HG03108 (cell line): ENCODE results near the gene MACROH2A2.
"Not testable (repeated sequence)": the region's sequence is repeated elsewhere in the genome, so short reads cannot be mapped to it uniquely, and the experiment has no call there.

Experiments used
- ATAC-seq: cut with Tn5 transposase; IDR thresholded peaks from one replicate; pipeline ENCODE4 v1.9.1; 2021; ENCODE audit warnings: moderate library complexity; ENCODE audit not compliant: unreplicated experiment

The MACROH2A2 gene

GRCh38 chr10:70052462-70053217 is at the start of gene MACROH2A2:
TSS of gene MACROH2A2 (plus strand) at chr10:70052846. CDS start at chr10:70075659, 22,813 bp downstream.
- ATAC-seq = no peak

GRCh38 chr10:70007116-70007820 is 45.4 kb upstream of the MACROH2A2 start:
- ATAC-seq = no peak

GRCh38 chr10:70031215-70031614 is 21.4 kb upstream of the MACROH2A2 start:
- ATAC-seq = no peak

- no peak for ATAC-seq
Measured at GRCh38 chr10:70032667-70033289, 19.9 kb upstream of the MACROH2A2 start.

- ATAC-seq = no peak
Measured at GRCh38 chr10:70034232-70034631, 18.4 kb upstream of the MACROH2A2 start.

DNA sequence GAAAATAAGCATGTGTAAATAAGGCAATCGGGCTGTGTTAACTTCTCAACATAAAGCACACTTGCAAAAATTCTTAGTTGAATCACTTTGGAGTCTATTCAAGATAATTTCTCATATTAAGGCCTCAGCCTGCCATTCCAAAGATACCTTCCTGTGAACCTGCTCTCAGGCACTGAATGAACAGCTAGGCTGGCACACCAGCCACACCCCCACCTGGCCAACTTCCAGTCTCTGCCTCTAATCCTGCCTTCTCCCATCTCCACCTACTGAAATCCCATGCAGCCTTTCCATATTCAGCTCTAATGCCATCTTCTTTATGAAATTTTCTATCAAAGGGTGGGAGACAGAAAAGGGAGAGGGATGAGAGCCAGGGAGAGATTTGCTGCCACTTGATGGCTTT is 17.1 kb upstream of the MACROH2A2 start:
- no peak for ATAC-seq

GRCh38 chr10:70038923-70039322 is 13.7 kb upstream of the MACROH2A2 start:
- no peak for ATAC-seq

DNA sequence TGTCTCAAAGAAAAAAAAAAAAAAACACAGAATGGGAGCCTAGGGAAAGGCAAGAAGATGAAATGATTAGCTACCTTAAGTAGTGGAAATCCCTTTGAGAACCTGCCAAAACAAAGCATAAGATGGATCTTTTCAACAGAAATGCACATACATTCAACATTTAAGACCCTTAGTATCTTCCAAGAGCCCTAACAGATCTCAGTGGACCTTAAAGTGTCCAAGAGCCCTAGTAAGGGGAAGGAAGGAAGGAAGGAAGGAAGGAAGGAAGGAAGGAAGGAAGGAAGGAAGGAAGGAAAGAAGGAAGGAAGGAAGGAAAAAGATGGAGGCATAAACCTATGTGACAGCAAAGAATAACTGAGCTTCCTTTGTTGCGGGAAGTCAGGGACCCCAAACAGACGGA is 11.6 kb upstream of the MACROH2A2 start:
- ATAC-seq = no peak

DNA sequence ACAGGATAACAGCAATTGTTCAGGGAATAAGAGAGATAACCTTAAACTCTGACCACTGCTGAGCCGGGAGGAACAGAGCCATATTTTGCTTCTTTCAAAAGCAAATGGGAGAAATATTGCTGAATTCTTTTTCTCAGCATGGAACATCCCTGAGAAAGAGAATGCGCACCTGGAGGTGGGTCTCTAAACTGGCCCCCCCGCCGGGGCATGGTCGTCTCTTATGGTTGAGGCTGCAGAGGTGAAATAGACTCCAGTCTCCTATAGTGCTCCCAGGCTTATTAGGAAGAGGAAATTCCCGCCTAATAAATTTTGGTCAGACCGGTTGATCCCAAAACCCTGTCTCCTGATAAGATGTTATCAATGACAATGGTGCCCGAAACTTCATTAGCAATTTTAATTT is 10.9 kb upstream of the MACROH2A2 start:
- ATAC-seq = not testable (repeated sequence)

- ATAC-seq = not testable (repeated sequence)
Measured at GRCh38 chr10:70047066-70047465, 5.6 kb upstream of the MACROH2A2 start.

- no peak for ATAC-seq
Measured at GRCh38 chr10:70048030-70048723, 4.5 kb upstream of the MACROH2A2 start.

GRCh38 chr10:70051848-70052247 is 798 bp upstream of the MACROH2A2 start:
- ATAC-seq = no peak

DNA sequence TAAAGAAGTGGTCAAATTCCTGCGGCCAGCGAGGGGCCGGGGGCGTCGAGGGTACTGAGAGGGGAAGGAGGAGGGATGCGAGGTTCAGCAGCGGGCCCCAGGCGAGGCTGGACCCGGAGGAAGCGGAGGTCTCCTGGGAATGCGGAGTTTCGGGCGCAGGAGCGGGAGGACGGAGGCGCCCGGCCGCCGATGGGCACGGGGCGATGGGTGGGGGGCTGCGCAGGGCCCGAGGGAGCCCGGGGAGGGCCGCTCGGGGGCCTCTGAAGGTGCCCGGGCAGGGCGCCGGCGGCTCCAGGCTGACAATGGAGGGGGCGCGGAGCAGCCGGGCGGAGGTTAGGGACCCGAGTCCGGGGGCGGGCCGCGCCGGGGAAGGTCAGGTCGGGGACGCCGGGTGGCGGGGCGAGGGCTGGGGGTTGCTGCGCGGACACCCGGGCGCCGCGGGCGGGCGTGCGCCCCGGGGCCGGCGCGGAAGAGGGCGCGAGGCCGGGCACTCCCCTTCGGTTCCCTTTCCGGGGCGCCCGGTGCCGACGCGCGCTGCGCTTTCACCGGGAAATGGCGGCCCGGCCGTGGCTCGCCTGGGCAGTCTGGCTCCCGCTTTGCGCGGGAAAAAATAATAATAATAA is 683 bp downstream of the MACROH2A2 start:
- ATAC-seq = no peak

DNA sequence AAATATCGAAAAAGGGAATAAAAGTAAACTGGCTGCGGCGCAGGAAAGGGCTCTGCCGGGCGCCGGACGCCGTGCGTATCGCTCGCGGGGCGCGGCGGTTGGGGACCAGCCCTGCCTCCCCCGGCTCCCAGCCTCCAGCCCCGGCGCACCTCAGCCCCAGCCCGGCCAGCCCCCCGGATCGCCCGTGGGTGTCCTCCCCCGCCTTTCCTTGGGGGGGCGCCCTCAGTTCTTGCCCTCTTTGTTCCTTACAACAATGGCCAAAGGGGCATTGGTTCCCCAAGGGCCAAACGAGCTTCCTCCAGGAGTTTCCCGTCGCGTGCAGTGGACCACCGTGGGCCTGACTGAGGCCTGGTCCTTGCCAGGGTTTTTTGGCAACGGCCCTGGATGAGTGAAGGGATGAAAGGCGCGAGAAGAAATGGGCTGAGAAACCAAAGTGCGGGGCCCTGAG is 1.2 kb downstream of the MACROH2A2 start:
- ATAC-seq = no peak

DNA sequence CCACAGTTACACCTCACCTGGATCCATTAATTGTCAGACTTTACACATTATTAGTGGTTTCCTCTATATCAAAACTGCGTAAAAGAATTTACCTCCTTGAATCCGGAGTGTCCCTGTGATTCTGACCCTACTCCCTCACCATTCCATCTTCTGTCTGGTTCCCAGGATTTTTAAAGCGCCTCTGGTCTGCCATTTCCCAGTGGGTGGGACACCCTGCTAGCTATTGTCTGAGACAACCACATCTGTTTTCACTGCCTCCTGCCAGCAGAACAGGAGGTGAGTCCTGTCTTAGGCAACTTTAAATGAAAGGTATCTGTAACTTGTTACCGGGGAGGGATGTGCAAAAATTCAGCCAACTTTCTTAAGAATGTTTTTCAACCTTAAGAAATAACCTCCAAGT is 2.3 kb downstream of the MACROH2A2 start:
- ATAC-seq = no peak

- no peak for ATAC-seq
Measured at GRCh38 chr10:70055550-70055949, 2.9 kb downstream of the MACROH2A2 start.

DNA sequence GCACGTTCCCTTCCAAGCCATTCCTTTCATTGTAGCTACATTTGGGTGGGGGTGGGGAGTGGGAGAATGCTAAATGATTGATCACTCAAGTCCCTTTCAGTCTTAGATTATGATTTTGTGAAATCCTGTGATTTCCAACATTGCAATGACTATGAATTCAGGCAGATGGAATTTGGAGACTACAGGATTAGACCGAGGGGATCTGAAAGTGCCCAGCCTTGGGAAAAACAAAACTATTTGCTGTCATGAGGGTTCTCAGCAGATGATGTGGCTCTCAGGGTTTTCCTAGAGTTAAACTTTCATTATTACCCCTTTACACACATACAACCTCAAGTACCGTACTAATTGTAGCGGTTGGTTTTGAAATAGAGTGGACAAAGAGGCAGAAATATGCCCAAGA is 4.7 kb downstream of the MACROH2A2 start:
- ATAC-seq = no peak

- ATAC-seq = no peak
Measured at GRCh38 chr10:70060389-70060788, 7.7 kb downstream of the MACROH2A2 start.

GRCh38 chr10:70063418-70064098 is 10.9 kb downstream of the MACROH2A2 start:
- ATAC-seq = no peak

DNA sequence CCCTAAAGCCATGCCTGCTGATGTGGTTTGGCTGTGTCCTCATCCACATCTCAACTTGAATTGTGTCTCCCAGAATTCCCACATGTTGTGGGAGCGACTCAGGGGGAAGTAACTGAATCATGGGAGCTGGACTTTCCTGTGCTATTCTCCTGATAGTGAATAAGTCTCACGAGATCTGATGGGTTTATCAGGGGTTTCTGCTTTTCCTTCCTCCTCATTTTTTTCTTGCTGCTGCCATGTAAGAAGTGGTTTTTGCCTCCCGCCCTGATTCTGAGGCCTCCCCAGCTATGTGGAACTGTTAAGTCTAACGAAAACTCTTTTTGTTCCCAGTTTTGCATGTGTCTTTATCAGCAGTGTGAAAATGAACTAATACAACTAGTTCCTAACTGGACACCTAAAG is 11.8 kb downstream of the MACROH2A2 start:
- no peak for ATAC-seq
